ENCODE results near the gene ARHGEF7. TPM values are rescaled to one million over a fixed set of nuclear protein-coding genes. Genes with fewer than 3 reads are reported as not detected.

Gene ARHGEF7
- total and polyA plus RNA-seq, 2 experiments from 2014 or later = 30.1 to 46.8 TPM

DNA sequence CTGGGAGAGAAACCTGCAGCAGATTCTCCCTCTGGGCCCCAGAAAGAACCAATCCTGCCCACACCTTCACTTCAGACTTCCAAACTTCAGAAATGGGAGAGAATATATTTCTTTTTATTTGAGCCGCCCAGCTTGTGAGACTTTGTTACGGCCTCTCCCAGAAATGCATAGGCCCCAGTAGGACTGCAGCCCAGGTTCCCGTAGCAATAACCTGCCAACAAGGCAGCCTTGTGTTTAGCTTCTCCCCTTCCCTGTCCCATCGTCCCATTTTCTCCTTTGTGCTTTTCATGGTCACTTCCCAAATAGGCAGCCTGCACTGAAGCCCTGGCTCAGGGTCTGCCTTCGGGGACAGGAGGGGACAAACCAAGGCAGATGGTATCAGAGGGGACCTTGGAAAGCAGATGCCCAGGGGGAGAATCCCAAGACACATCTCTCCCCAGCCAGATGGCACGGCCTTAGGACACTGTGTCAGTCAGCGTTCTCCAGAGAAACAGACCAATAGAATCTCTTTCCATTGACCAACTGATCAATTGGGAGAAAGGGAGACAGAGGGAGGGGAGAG is 3.7 kb upstream of the ARHGEF7 start:
- H3K4me1 ChIP-seq (ENCODE audit: insufficient read depth) = peaks cover 2% of the 10 kb centered on the region
- no peak overlapping the region for H3K4me2 ChIP-seq
- peaks cover 61% of the 10 kb centered on the region for H3K27me3 ChIP-seq
- H2AFZ ChIP-seq = no peak overlapping the region
- H4K20me1 ChIP-seq (ENCODE audit: insufficient read depth, poor library complexity, severe bottlenecking) = no peaks in the 10 kb centered on the region
- no peaks in the 10 kb centered on the region for H3K9me2 ChIP-seq (replicated peaks; ENCODE audit: insufficient read depth)
- TF ChIP-seq, protein P1, sequence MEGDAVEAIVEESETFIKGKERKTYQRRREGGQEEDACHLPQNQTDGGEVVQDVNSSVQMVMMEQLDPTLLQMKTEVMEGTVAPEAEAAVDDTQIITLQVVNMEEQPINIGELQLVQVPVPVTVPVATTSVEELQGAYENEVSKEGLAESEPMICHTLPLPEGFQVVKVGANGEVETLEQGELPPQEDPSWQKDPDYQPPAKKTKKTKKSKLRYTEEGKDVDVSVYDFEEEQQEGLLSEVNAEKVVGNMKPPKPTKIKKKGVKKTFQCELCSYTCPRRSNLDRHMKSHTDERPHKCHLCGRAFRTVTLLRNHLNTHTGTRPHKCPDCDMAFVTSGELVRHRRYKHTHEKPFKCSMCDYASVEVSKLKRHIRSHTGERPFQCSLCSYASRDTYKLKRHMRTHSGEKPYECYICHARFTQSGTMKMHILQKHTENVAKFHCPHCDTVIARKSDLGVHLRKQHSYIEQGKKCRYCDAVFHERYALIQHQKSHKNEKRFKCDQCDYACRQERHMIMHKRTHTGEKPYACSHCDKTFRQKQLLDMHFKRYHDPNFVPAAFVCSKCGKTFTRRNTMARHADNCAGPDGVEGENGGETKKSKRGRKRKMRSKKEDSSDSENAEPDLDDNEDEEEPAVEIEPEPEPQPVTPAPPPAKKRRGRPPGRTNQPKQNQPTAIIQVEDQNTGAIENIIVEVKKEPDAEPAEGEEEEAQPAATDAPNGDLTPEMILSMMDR (IDR thresholded peaks at IDR 0.05; ENCODE audit: poor library complexity) = no peak
- TF ChIP-seq EZH2 (IDR thresholded peaks at IDR 0.05; ENCODE audit: borderline replicate concordance) (no peak), EZH2phosphoT487 (IDR thresholded peaks at IDR 0.05; ENCODE audit: low read depth, severe bottlenecking, unreplicated experiment) (no peak)
- no peaks in the 10 kb centered on the region for H3K36me3 ChIP-seq (replicated peaks; ENCODE audit: insufficient read depth, low read depth)
- H3K9me3 ChIP-seq (ENCODE audit: low read depth) = no peaks in the 10 kb centered on the region
- no peak overlapping the region for H3K4me3 ChIP-seq
- no peaks in the 10 kb centered on the region for H3K79me2 ChIP-seq
- no peak overlapping the region for H3K27ac ChIP-seq
- DNase-seq (ENCODE audit: low spot score) = no peak
- 88% methylated on average over 7 of the region's 7 CpGs for WGBS (ENCODE audit: low lambda C conversion rate, missing lambda C conversion rate)

- Histone ChIP-seq H3K9me3 (ENCODE audit: low read depth) (no peaks in the 10 kb centered on the region), H3K79me2 (no peaks in the 10 kb centered on the region), H3K9me2 (replicated peaks; ENCODE audit: insufficient read depth) (no peaks in the 10 kb centered on the region), H3K4me1 (ENCODE audit: insufficient read depth) (peaks cover 5% of the 10 kb centered on the region), H4K20me1 (ENCODE audit: insufficient read depth, poor library complexity, severe bottlenecking) (no peaks in the 10 kb centered on the region), H3K36me3 (replicated peaks; ENCODE audit: insufficient read depth, low read depth) (no peaks in the 10 kb centered on the region), H3K4me2 (no peak overlapping the region), H3K4me3 (no peak overlapping the region), H2AFZ (no peak overlapping the region), H3K27ac (no peak overlapping the region), H3K27me3 (peaks cover 63% of the 10 kb centered on the region)
- DNase-seq (ENCODE audit: low spot score) = no peak
- no peak for TF ChIP-seq EZH2phosphoT487 (IDR thresholded peaks at IDR 0.05; ENCODE audit: low read depth, severe bottlenecking, unreplicated experiment)
- no peak for TF ChIP-seq EZH2 (IDR thresholded peaks at IDR 0.05; ENCODE audit: borderline replicate concordance)
- TF ChIP-seq, protein P1 (IDR thresholded peaks at IDR 0.05; ENCODE audit: poor library complexity) = no peak
- 90% methylated on average over 9 of the region's 9 CpGs for WGBS (ENCODE audit: low lambda C conversion rate, missing lambda C conversion rate)
Observed at GRCh38 chr13:111112196-111112595, 2.9 kb upstream of the ARHGEF7 start.

- no peaks in the 10 kb centered on the region for H3K9me3 ChIP-seq (ENCODE audit: low read depth)
- peak; percentile 54 for TF ChIP-seq EZH2phosphoT487 (IDR thresholded peaks at IDR 0.05; ENCODE audit: low read depth, severe bottlenecking, unreplicated experiment)
- no peak for TF ChIP-seq EZH2 (IDR thresholded peaks at IDR 0.05; ENCODE audit: borderline replicate concordance)
- TF ChIP-seq, protein P1 (IDR thresholded peaks at IDR 0.05; ENCODE audit: poor library complexity) = no peak
- peak overlapping the region; percentile 96 for H3K4me2 ChIP-seq
- H3K27me3 ChIP-seq = peaks cover 84% of the 10 kb centered on the region
- H3K9me2 ChIP-seq (replicated peaks; ENCODE audit: insufficient read depth) = no peaks in the 10 kb centered on the region
- H3K27ac ChIP-seq = peak overlapping the region; percentile 32
- no peaks in the 10 kb centered on the region for H3K79me2 ChIP-seq
- peak overlapping the region; percentile 41 for H3K4me3 ChIP-seq
- 2% methylated on average over 46 of the region's 56 CpGs for WGBS (ENCODE audit: low lambda C conversion rate, missing lambda C conversion rate)
- H4K20me1 ChIP-seq (ENCODE audit: insufficient read depth, poor library complexity, severe bottlenecking) = no peaks in the 10 kb centered on the region
- H2AFZ ChIP-seq = peak overlapping the region; percentile 59
- no peaks in the 10 kb centered on the region for H3K36me3 ChIP-seq (replicated peaks; ENCODE audit: insufficient read depth, low read depth)
- DNase-seq (ENCODE audit: low spot score) = peak; percentile 64
- peaks cover 26% of the 10 kb centered on the region for H3K4me1 ChIP-seq (ENCODE audit: insufficient read depth)
Observed at GRCh38 chr13:111114362-111115060, 599 bp upstream of the ARHGEF7 start.
